HL-60 (cell line): ENCODE measurements around the gene NTHL1.

ENCODE experiments used
- CTCF ChIP-seq: IDR thresholded peaks from one replicate; pipeline ENCODE4 v1.5.1; 2011; ENCODE audit warnings: low read length, control low read depth, inconsistent platforms; ENCODE audit not compliant: insufficient read depth
- POLR2AphosphoS5 ChIP-seq: IDR thresholded peaks from 2 replicates; pipeline ENCODE4 v1.6.1; 2012; ENCODE audit warnings: low read depth
- REST ChIP-seq: IDR thresholded peaks from 2 replicates; pipeline ENCODE4 v1.6.1; 2012; ENCODE audit warnings: low read depth; ENCODE audit not compliant: insufficient replicate concordance

GRCh38 chr16:2058872-2059271 lies 11.2 kb upstream of the NTHL1 start:
- TF ChIP-seq CTCF, result no peak
- TF ChIP-seq REST, result no peak
- TF ChIP-seq POLR2AphosphoS5, result no peak
